ENCODE results near the gene UTRN. TPM values are rescaled to one million over a fixed set of nuclear protein-coding genes. Genes with fewer than 3 reads are reported as not detected.

UTRN gene
- total RNA-seq, 1 donor from 2014 or later = 249 TPM

GRCh38 chr6:144314003-144314485, 28.9 kb downstream of the UTRN start:
- Mint-ChIP-seq H3K27ac (no peak overlapping the region), H3K27me3 (no peaks in the 10 kb centered on the region), H3K9me3 (ENCODE audit: low read depth) (no peaks in the 10 kb centered on the region), H3K4me1 (ENCODE audit: low read depth) (peaks cover 29% of the 10 kb centered on the region), H3K4me3 (ENCODE audit: low read depth) (no peak overlapping the region), H3K36me3 (ENCODE audit: insufficient read depth) (peaks cover 16% of the 10 kb centered on the region)
- DNase-seq (ENCODE audit: low spot score, unreplicated experiment) = no peak
- TF ChIP-seq, protein P1, sequence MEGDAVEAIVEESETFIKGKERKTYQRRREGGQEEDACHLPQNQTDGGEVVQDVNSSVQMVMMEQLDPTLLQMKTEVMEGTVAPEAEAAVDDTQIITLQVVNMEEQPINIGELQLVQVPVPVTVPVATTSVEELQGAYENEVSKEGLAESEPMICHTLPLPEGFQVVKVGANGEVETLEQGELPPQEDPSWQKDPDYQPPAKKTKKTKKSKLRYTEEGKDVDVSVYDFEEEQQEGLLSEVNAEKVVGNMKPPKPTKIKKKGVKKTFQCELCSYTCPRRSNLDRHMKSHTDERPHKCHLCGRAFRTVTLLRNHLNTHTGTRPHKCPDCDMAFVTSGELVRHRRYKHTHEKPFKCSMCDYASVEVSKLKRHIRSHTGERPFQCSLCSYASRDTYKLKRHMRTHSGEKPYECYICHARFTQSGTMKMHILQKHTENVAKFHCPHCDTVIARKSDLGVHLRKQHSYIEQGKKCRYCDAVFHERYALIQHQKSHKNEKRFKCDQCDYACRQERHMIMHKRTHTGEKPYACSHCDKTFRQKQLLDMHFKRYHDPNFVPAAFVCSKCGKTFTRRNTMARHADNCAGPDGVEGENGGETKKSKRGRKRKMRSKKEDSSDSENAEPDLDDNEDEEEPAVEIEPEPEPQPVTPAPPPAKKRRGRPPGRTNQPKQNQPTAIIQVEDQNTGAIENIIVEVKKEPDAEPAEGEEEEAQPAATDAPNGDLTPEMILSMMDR (IDR thresholded peaks at IDR 0.05; ENCODE audit: unreplicated experiment) = no peak

GRCh38 chr6:144314562-144314961, 29.4 kb downstream of the UTRN start:
- Mint-ChIP-seq H3K4me3 (ENCODE audit: low read depth) (no peak overlapping the region), H3K27me3 (no peaks in the 10 kb centered on the region), H3K27ac (no peak overlapping the region), H3K36me3 (ENCODE audit: insufficient read depth) (peaks cover 12% of the 10 kb centered on the region), H3K9me3 (ENCODE audit: low read depth) (no peaks in the 10 kb centered on the region), H3K4me1 (ENCODE audit: low read depth) (peaks cover 32% of the 10 kb centered on the region)
- TF ChIP-seq, protein P1 (IDR thresholded peaks at IDR 0.05; ENCODE audit: unreplicated experiment) = no peak
- DNase-seq (ENCODE audit: low spot score, unreplicated experiment) = no peak

- no peaks in the 10 kb centered on the region for H3K27me3 Mint-ChIP-seq
- peak overlapping the region; percentile 56 for H3K27ac Mint-ChIP-seq
- TF ChIP-seq, protein P1 (IDR thresholded peaks at IDR 0.05; ENCODE audit: unreplicated experiment) = no peak
- H3K9me3 Mint-ChIP-seq (ENCODE audit: low read depth) = no peaks in the 10 kb centered on the region
- H3K4me1 Mint-ChIP-seq (ENCODE audit: low read depth) = peaks cover 40% of the 10 kb centered on the region
- H3K4me3 Mint-ChIP-seq (ENCODE audit: low read depth) = no peak overlapping the region
- peaks cover 9% of the 10 kb centered on the region for H3K36me3 Mint-ChIP-seq (ENCODE audit: insufficient read depth)
- no peak for DNase-seq (ENCODE audit: low spot score, unreplicated experiment)
Observed at GRCh38 chr6:144315226-144315980, 30.3 kb downstream of the UTRN start.

DNA sequence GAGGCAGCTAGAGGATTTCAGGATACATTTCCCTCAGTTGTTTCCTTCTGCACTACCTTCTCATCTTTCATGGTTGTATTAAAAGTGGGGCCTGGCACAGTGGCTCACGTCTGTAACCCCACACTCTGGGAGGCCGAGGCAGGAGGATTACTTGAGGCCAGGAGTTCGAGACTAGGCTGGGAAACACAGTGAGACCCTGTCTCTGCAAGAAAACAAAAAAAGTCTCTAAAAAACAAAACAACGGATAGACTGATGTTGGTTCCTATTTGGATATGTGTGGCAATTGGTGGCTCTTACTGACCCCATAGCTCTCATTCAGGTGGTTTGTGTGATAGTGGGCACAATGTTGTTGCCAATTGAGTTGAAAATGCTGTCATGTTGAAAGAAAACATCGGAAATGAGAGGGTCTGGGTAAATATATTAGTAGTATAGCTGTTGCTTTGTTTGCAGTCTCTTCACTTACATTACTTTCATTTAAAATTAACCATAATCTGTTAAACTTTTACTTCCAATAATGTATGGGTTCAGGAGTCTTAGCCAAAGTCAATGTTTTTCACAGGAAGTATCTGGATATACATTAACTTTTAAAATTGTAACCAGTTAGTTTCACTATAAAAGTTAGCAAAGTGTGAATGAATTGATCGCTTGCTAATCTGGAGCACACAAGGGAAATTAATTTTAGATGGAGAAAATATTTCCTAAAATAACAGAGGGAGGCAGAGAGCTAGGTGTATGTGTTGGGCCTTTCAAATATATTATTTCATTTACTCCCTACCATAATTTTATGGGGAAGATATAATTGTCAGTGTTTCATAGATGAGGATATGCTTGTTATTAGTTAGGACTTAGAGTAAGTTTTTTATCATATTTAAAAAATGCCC, 31.1 kb downstream of the UTRN start:
- H3K27me3 Mint-ChIP-seq = no peaks in the 10 kb centered on the region
- TF ChIP-seq, protein P1 (IDR thresholded peaks at IDR 0.05; ENCODE audit: unreplicated experiment) = no peak
- DNase-seq (ENCODE audit: low spot score, unreplicated experiment) = no peak
- H3K36me3 Mint-ChIP-seq (ENCODE audit: insufficient read depth) = peaks cover 8% of the 10 kb centered on the region
- no peak overlapping the region for H3K4me3 Mint-ChIP-seq (ENCODE audit: low read depth)
- peaks cover 41% of the 10 kb centered on the region for H3K4me1 Mint-ChIP-seq (ENCODE audit: low read depth)
- H3K27ac Mint-ChIP-seq = peak overlapping the region; percentile 56
- H3K9me3 Mint-ChIP-seq (ENCODE audit: low read depth) = no peaks in the 10 kb centered on the region

GRCh38 chr6:144316862-144317195, 31.7 kb downstream of the UTRN start:
- Mint-ChIP-seq H3K27me3 (no peaks in the 10 kb centered on the region), H3K36me3 (ENCODE audit: insufficient read depth) (peaks cover 8% of the 10 kb centered on the region), H3K27ac (no peak overlapping the region), H3K4me1 (ENCODE audit: low read depth) (peaks cover 40% of the 10 kb centered on the region), H3K4me3 (ENCODE audit: low read depth) (no peak overlapping the region), H3K9me3 (ENCODE audit: low read depth) (no peaks in the 10 kb centered on the region)
- no peak for DNase-seq (ENCODE audit: low spot score, unreplicated experiment)
- TF ChIP-seq, protein P1 (IDR thresholded peaks at IDR 0.05; ENCODE audit: unreplicated experiment) = no peak

Measured in progenitor cell of endocrine pancreas (in vitro differentiated cells).